ENCODE measurements around the gene RRP15.

The RRP15 gene

DNA sequence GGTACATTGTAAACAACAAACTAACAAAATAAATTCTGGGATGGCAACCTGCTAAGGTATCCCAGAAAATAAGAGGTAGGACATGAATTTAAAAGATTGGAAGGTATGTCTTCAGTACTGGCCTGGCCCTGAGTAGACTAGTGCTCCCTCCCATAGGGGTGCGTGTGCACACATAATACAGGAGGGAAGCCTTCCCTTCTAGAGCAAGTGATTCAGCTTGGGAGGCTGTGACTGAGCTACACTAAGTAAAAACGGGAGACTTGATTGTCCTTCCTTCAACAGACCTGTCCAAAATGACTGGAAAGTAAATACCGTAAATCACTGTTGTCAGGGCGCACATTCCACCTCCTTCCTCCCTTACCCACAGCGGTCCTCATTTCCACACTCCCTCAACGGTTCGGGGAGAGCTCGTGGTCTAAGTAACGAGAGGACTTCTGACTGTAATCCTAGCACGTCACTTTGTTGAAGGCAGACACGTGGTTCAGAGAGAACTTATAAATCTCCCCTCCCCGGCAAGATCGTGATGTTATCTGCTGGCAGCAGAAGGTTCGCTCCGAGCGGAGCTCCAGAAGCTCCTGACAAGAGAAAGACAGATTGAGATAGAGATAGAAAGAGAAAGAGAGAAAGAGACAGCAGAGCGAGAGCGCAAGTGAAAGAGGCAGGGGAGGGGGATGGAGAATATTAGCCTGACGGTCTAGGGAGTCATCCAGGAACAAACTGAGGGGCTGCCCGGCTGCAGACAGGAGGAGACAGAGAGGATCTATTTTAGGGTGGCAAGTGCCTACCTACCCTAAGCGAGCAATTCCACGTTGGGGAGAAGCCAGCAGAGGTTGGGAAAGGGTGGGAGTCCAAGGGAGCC lies 60.0 kb downstream of the RRP15 start, which contains the start of gene TGFB2:
TSS of gene TGFB2 (plus strand) at position 523 of the 859 bp plus-strand sequence. CDS start 1,366 bp downstream, outside the sequence.
- TF ChIP-seq FOXP2 (optimal IDR thresholded peaks at IDR 0.05; ENCODE audit: borderline replicate concordance, extremely low read depth, extremely low read length, insufficient read depth) (no peak), POLR2AphosphoS5 (IDR thresholded peaks at IDR 0.05; ENCODE audit: low read depth, low read length) (no peak; the same call in 1 of the 2 replicates), TAF1 (IDR thresholded peaks at IDR 0.05; ENCODE audit: borderline replicate concordance, insufficient read depth, low read length) (no peak), SIN3A (IDR thresholded peaks at IDR 0.05; ENCODE audit: borderline replicate concordance, insufficient read depth, low read length) (no peak)
- TF ChIP-seq, protein P1, sequence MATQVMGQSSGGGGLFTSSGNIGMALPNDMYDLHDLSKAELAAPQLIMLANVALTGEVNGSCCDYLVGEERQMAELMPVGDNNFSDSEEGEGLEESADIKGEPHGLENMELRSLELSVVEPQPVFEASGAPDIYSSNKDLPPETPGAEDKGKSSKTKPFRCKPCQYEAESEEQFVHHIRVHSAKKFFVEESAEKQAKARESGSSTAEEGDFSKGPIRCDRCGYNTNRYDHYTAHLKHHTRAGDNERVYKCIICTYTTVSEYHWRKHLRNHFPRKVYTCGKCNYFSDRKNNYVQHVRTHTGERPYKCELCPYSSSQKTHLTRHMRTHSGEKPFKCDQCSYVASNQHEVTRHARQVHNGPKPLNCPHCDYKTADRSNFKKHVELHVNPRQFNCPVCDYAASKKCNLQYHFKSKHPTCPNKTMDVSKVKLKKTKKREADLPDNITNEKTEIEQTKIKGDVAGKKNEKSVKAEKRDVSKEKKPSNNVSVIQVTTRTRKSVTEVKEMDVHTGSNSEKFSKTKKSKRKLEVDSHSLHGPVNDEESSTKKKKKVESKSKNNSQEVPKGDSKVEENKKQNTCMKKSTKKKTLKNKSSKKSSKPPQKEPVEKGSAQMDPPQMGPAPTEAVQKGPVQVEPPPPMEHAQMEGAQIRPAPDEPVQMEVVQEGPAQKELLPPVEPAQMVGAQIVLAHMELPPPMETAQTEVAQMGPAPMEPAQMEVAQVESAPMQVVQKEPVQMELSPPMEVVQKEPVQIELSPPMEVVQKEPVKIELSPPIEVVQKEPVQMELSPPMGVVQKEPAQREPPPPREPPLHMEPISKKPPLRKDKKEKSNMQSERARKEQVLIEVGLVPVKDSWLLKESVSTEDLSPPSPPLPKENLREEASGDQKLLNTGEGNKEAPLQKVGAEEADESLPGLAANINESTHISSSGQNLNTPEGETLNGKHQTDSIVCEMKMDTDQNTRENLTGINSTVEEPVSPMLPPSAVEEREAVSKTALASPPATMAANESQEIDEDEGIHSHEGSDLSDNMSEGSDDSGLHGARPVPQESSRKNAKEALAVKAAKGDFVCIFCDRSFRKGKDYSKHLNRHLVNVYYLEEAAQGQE (IDR thresholded peaks at IDR 0.05; ENCODE audit: insufficient read depth in 1 of 2, low read depth in 2 of 2, low read length in 2 of 2), result no peak

DNA sequence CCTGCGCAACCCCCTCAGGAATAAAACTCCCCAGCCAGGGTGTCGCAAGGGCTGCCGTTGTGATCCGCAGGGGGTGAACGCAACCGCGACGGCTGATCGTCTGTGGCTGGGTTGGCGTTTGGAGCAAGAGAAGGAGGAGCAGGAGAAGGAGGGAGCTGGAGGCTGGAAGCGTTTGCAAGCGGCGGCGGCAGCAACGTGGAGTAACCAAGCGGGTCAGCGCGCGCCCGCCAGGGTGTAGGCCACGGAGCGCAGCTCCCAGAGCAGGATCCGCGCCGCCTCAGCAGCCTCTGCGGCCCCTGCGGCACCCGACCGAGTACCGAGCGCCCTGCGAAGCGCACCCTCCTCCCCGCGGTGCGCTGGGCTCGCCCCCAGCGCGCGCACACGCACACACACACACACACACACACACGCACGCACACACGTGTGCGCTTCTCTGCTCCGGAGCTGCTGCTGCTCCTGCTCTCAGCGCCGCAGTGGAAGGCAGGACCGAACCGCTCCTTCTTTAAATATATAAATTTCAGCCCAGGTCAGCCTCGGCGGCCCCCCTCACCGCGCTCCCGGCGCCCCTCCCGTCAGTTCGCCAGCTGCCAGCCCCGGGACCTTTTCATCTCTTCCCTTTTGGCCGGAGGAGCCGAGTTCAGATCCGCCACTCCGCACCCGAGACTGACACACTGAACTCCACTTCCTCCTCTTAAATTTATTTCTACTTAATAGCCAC lies 60.7 kb downstream of the RRP15 start:
- TF ChIP-seq SIN3A (IDR thresholded peaks at IDR 0.05; ENCODE audit: borderline replicate concordance, insufficient read depth, low read length), result no peak
- TF ChIP-seq, protein P1 (IDR thresholded peaks at IDR 0.05; ENCODE audit: insufficient read depth in 1 of 2, low read depth in 2 of 2, low read length in 2 of 2), result 0 out of 4 replicates have a peak, but pooled peaks of 1 of the 2 experiments have one; percentile 11

DNA sequence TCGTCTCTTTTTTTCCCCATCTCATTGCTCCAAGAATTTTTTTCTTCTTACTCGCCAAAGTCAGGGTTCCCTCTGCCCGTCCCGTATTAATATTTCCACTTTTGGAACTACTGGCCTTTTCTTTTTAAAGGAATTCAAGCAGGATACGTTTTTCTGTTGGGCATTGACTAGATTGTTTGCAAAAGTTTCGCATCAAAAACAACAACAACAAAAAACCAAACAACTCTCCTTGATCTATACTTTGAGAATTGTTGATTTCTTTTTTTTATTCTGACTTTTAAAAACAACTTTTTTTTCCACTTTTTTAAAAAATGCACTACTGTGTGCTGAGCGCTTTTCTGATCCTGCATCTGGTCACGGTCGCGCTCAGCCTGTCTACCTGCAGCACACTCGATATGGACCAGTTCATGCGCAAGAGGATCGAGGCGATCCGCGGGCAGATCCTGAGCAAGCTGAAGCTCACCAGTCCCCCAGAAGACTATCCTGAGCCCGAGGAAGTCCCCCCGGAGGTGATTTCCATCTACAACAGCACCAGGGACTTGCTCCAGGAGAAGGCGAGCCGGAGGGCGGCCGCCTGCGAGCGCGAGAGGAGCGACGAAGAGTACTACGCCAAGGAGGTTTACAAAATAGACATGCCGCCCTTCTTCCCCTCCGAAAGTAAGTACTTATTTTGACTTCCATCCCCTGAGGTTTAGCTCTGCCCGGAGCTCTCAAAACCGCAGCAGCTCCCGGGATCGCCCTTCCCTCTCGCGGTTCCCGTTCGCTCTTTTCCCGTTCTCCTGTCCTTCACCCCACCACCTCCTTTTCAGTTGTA lies 61.5 kb downstream of the RRP15 start:
- TF ChIP-seq POLR2AphosphoS5 (IDR thresholded peaks at IDR 0.05; ENCODE audit: low read depth, low read length) (no peak), TAF1 (IDR thresholded peaks at IDR 0.05; ENCODE audit: borderline replicate concordance, insufficient read depth, low read length) (no peak), FOXP2 (optimal IDR thresholded peaks at IDR 0.05; ENCODE audit: borderline replicate concordance, extremely low read depth, extremely low read length, insufficient read depth) (no peak), SIN3A (IDR thresholded peaks at IDR 0.05; ENCODE audit: borderline replicate concordance, insufficient read depth, low read length) (no peak)
- TF ChIP-seq, protein P1 (IDR thresholded peaks at IDR 0.05; ENCODE audit: insufficient read depth in 1 of 2, low read depth in 2 of 2, low read length in 2 of 2), result no peak

DNA sequence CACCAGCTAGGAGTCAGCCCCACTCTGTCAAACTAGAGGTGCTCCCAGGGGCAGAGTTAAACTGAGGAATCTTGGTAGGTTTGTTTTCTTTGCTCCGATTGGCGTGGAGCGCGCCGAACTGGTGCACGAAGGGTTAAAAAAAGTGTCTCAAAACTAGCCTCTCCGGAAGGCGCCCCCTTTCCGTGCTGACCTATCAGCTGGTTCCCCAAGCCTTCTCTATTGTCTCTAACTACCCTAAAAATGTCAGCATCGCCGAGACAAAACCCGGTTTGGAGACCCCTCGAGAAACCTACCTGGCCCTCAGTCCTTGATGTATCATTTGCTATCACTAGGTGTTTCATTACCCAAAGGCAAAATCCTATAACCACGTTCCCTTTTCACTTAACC lies 62.2 kb downstream of the RRP15 start:
- TF ChIP-seq SIN3A (IDR thresholded peaks at IDR 0.05; ENCODE audit: borderline replicate concordance, insufficient read depth, low read length) (no peak), POLR2AphosphoS5 (IDR thresholded peaks at IDR 0.05; ENCODE audit: low read depth, low read length) (no peak), FOXP2 (optimal IDR thresholded peaks at IDR 0.05; ENCODE audit: borderline replicate concordance, extremely low read depth, extremely low read length, insufficient read depth) (no peak), TAF1 (IDR thresholded peaks at IDR 0.05; ENCODE audit: borderline replicate concordance, insufficient read depth, low read length) (no peak)
- TF ChIP-seq, protein P1 (IDR thresholded peaks at IDR 0.05; ENCODE audit: insufficient read depth in 1 of 2, low read depth in 2 of 2, low read length in 2 of 2), result no peak

Data from PFSK-1 (cell line).